Measurements from ENCODE around the gene OR4D2. TPM values are rescaled to one million over a fixed set of nuclear protein-coding genes. Genes with fewer than 3 reads are reported as not detected.

The OR4D2 gene
- total and polyA plus RNA-seq, 2 of the 4 experiments (the other 2 are of a cell fraction): not detected

DNA sequence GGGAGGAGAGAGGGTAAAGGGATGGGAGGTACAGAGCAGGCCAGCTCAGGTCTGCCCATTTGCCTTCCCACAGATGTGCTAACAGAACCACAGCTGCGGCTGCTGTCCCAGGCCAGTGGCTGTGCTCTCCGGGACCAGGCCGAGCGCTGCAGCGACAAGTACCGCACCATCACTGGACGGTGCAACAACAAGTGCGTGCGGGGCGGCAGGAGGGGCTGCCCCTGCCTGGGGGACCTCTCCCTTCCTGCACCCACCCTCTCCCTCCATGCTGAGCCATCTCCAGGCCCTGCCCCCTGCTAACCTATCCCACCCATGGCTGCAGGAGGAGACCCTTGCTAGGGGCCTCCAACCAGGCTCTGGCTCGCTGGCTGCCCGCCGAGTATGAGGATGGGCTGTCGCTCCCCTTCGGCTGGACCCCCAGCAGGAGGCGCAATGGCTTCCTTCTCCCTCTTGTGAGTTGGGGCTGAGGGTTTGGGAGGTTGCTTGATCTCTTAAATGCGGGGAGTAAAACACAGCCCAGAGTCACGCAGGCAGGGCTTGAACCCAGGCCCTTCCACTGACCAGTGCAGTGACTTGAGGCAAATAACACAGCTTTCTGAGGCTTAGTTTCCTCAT is 27.0 kb downstream of the OR4D2 start:
- no peak overlapping the region for H4K5ac ChIP-seq (ENCODE audit: low read depth, low read length)
- H3K4me1 ChIP-seq (ENCODE audit: control insufficient read depth, insufficient read depth, low read length): no peaks in the 10 kb centered on the region
- no peak for DNase-seq
- no peak overlapping the region for H2AK9ac ChIP-seq (replicated peaks; ENCODE audit: low read depth, low read length, poor library complexity)
- no peak overlapping the region for H3K23ac ChIP-seq (ENCODE audit: low read depth, low read length)
- no peaks in the 10 kb centered on the region for H3K79me1 ChIP-seq (ENCODE audit: low read depth in 1 of 2, low read length in 2 of 2)
- no peak overlapping the region for H3K56ac ChIP-seq (ENCODE audit: extremely low read depth, insufficient read depth, low read length)
- H4K91ac ChIP-seq (ENCODE audit: insufficient read depth, low read depth, low read length): no peak overlapping the region
- POLR2A ChIA-PET (ENCODE audit: unreplicated experiment): no interaction called here
- intact Hi-C loops (cut with micrococcal nuclease) (no loop called here), in situ Hi-C loops (cut with MboI; ENCODE audit: low sequenced_read_pairs) (no loop called here), dilution Hi-C loops (cut with HindIII; ENCODE audit: low sequenced_read_pairs, unreplicated experiment) (no loop called here)
- H2BK5ac ChIP-seq (ENCODE audit: low read depth, low read length, poor library complexity, severe bottlenecking): no peak overlapping the region
- no peaks in the 10 kb centered on the region for H3K9me3 ChIP-seq (ENCODE audit: control insufficient read depth, insufficient read depth, low read length)
- WGBS, 2 experiments (ENCODE audit: extremely low coverage in 2 of 2, insufficient read length in 1 of 2): 90% methylated on average over 2 of the region's 18 CpGs; no CpG with 5 or more reads in 1 of the 2 experiments
- H3K27me3 ChIP-seq (ENCODE audit: control insufficient read depth, insufficient read depth, low read length): peaks cover 12% of the 10 kb centered on the region; the same call in 1 of the 2 replicates
- no peak overlapping the region for H2BK20ac ChIP-seq (ENCODE audit: low read depth, low read length)
- H2BK15ac ChIP-seq (ENCODE audit: low read depth, low read length): no peak overlapping the region
- CTCF ChIA-PET: no interaction called here
- no peaks in the 10 kb centered on the region for H3K36me3 ChIP-seq (ENCODE audit: control insufficient read depth, insufficient read depth, low read length)
- no TSS peak for BruUV-seq (replicated peaks)
- H3K27ac ChIP-seq (ENCODE audit: insufficient read depth, low read length): no peak overlapping the region
- no peak overlapping the region for H3K14ac ChIP-seq (replicated peaks; ENCODE audit: low read depth, low read length)
- peaks cover 4% of the 10 kb centered on the region; the same call in 1 of the 2 replicates for H3K9me1 ChIP-seq (ENCODE audit: insufficient read depth, low read length)
- H2AK5ac ChIP-seq (ENCODE audit: low read depth, low read length): no peak overlapping the region
- H3K4me2 ChIP-seq (ENCODE audit: low read depth, low read length): no peak overlapping the region
- no peak overlapping the region for H2AFZ ChIP-seq (replicated peaks; ENCODE audit: low read length, poor library complexity)
- no peak overlapping the region for H2BK120ac ChIP-seq (ENCODE audit: low read depth, low read length)
- no peak overlapping the region for H3K4ac ChIP-seq (ENCODE audit: low read depth, low read length)
- TF ChIP-seq BHLHE40 (IDR thresholded peaks at IDR 0.05; ENCODE audit: low read depth, low read length): no peak
- no peak for TF ChIP-seq NFE2L2 (IDR thresholded peaks at IDR 0.05; ENCODE audit: low read depth, low read length)
- TF ChIP-seq CEBPB (IDR thresholded peaks at IDR 0.05; ENCODE audit: low read depth, low read length): no peak
- TF ChIP-seq, protein P1, sequence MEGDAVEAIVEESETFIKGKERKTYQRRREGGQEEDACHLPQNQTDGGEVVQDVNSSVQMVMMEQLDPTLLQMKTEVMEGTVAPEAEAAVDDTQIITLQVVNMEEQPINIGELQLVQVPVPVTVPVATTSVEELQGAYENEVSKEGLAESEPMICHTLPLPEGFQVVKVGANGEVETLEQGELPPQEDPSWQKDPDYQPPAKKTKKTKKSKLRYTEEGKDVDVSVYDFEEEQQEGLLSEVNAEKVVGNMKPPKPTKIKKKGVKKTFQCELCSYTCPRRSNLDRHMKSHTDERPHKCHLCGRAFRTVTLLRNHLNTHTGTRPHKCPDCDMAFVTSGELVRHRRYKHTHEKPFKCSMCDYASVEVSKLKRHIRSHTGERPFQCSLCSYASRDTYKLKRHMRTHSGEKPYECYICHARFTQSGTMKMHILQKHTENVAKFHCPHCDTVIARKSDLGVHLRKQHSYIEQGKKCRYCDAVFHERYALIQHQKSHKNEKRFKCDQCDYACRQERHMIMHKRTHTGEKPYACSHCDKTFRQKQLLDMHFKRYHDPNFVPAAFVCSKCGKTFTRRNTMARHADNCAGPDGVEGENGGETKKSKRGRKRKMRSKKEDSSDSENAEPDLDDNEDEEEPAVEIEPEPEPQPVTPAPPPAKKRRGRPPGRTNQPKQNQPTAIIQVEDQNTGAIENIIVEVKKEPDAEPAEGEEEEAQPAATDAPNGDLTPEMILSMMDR (conservative IDR thresholded peaks at IDR 0.05; ENCODE audit: low read depth, low read length): no peak
- TF ChIP-seq, protein P2, sequence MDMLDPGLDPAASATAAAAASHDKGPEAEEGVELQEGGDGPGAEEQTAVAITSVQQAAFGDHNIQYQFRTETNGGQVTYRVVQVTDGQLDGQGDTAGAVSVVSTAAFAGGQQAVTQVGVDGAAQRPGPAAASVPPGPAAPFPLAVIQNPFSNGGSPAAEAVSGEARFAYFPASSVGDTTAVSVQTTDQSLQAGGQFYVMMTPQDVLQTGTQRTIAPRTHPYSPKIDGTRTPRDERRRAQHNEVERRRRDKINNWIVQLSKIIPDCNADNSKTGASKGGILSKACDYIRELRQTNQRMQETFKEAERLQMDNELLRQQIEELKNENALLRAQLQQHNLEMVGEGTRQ (IDR thresholded peaks at IDR 0.05; ENCODE audit: low read depth, low read length): no peak
- TF ChIP-seq MAFK (IDR thresholded peaks at IDR 0.05; ENCODE audit: low read depth, low read length): no peak
- no peak for TF ChIP-seq RCOR1 (IDR thresholded peaks at IDR 0.05; ENCODE audit: insufficient replicate concordance, low read length)
- no peak for TF ChIP-seq RFX5 (IDR thresholded peaks at IDR 0.05; ENCODE audit: low read depth, low read length)
- no peak for TF ChIP-seq POLR2A (IDR thresholded peaks at IDR 0.05; ENCODE audit: low read depth, low read length)
- TF ChIP-seq SMC3 (IDR thresholded peaks at IDR 0.05; ENCODE audit: low read depth, low read length): no peak
- no peak for TF ChIP-seq MXI1 (IDR thresholded peaks at IDR 0.05; ENCODE audit: borderline replicate concordance, low read depth, low read length)
- TF ChIP-seq FOS (IDR thresholded peaks at IDR 0.05; ENCODE audit: low read depth, low read length): no peak
- no peak for TF ChIP-seq RAD21 (IDR thresholded peaks at IDR 0.05; ENCODE audit: low read length)
- TF ChIP-seq, protein P3, sequence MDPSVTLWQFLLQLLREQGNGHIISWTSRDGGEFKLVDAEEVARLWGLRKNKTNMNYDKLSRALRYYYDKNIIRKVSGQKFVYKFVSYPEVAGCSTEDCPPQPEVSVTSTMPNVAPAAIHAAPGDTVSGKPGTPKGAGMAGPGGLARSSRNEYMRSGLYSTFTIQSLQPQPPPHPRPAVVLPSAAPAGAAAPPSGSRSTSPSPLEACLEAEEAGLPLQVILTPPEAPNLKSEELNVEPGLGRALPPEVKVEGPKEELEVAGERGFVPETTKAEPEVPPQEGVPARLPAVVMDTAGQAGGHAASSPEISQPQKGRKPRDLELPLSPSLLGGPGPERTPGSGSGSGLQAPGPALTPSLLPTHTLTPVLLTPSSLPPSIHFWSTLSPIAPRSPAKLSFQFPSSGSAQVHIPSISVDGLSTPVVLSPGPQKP (IDR thresholded peaks at IDR 0.05; ENCODE audit: borderline replicate concordance, low read depth, low read length): no peak
- no peak for TF ChIP-seq CHD1 (IDR thresholded peaks at IDR 0.05; ENCODE audit: low read depth, low read length)
- H4K20me1 ChIP-seq (ENCODE audit: insufficient read depth, low read length): no peaks in the 10 kb centered on the region
- no peak overlapping the region for H4K8ac ChIP-seq (ENCODE audit: low read depth in 2 of 2, low read length in 2 of 2)
- no peak overlapping the region for H3K9ac ChIP-seq (ENCODE audit: low read depth, low read length)
- H3K18ac ChIP-seq (ENCODE audit: low read depth, low read length): no peak overlapping the region
- ATAC-seq (ENCODE audit: low read depth): no peak
- H3K4me3 ChIP-seq (ENCODE audit: insufficient read depth, low read depth, low read length): no peak overlapping the region

All from IMR-90 (cell line).